Heart left ventricle (tissue), 16 donors: ENCODE data around the gene DHRS3. TPM values are rescaled to one million over a fixed set of nuclear protein-coding genes. Genes with fewer than 3 reads are reported as not detected.

ENCODE experiments used
- ATAC-seq, 4 donors: fragments of 200-7000 bp; cut with Tn5 transposase; one replicate each; pipeline ENCODE4 v1.9.1; 2020 to 2022; ENCODE audit warnings: moderate library complexity in 4 of 4, mild to moderate bottlenecking in 3 of 4, moderate number of reproducible peaks in 1 of 4
- DNase-seq, 5 donors: peaks; one replicate each; pipeline ENCODE4 v3.0.0-alpha.2; 2020
- H3K27ac ChIP-seq, 12 donors: fragments of 200-600 bp; sonication (generic) in 4 of 12; one replicate each; pipeline versions ENCODE4 v1.5.0 to v1.8.0; 2016 to 2022; ENCODE audit warnings: mild to moderate bottlenecking in 2 of 12
- H3K27me3 ChIP-seq, 9 donors: fragments of 200-600 bp; sonication (generic) in 2 of 9; one replicate each; pipeline versions ENCODE4 v1.5.1 to v1.8.0; 2016 to 2022; ENCODE audit warnings: mild to moderate bottlenecking in 3 of 9
- H3K36me3 ChIP-seq, 9 donors: fragments of 200-600 bp; sonication (generic) in 2 of 9; one replicate each; pipeline versions ENCODE4 v1.5.0 to v1.8.0; 2018 to 2022; ENCODE audit warnings: mild to moderate bottlenecking in 2 of 9
- H3K4me1 ChIP-seq, 12 donors: fragments of 200-600 bp; sonication (generic) in 4 of 12; one replicate each; pipeline versions ENCODE4 v1.5.0 to v1.8.0; 2016 to 2022; ENCODE audit warnings: mild to moderate bottlenecking in 3 of 12
- H3K4me3 ChIP-seq, 12 donors: fragments of 200-600 bp; sonication (generic) in 4 of 12; one replicate each; pipeline versions ENCODE4 v1.5.0 to v1.8.0; 2017 to 2022; ENCODE audit warnings: mild to moderate bottlenecking in 9 of 12, moderate library complexity in 4 of 12
- H3K9me3 ChIP-seq, 12 donors: fragments of 200-600 bp; sonication (generic) in 4 of 12; one replicate each; pipeline versions ENCODE4 v1.5.0 to v1.8.0; 2016 to 2022; ENCODE audit warnings: mild to moderate bottlenecking in 1 of 12
- POLR2A ChIP-seq, 2 donors: fragments of 450-650 bp; IDR thresholded peaks; one replicate each; pipeline ENCODE4 v1.6.1; 2017; ENCODE audit warnings: antibody characterized with exemption in 2 of 2, mild to moderate bottlenecking in 2 of 2, moderate library complexity in 2 of 2
- WGBS, 4 donors: extraction: QIAGEN DNeasy Blood & Tissue Kit in 2 of 4; methylation state at CpG; one replicate each; pipeline versions ENCODE4 v1.1.5 to v1.1.7; 2013 to 2018; 5-methylcytosine and 5-hydroxymethylcytosine counted together
- intact Hi-C, 10 donors: fragments of 100-400 bp; cut with DNase I; formaldehyde crosslinking; loops; one replicate each; pipeline versions ENCODE4 v1.11.1 to v1.14.2; 2022
- polyA plus RNA-seq, 2 donors: library from polyadenylated mRNA; stranded (reverse); fragments of 200-250 nt; gene quantifications; one replicate each; pipeline ENCODE4 v1.2.3, GENCODE V29; 2013
- total RNA-seq, 9 donors: library from RNA; depleted of rRNA in 2 of 9; stranded (reverse); fragments of >200 nt in 2 of 9; fragmentation: NEBNext Ultra II Directional in 3 of 9; extraction: Animal tissue kit (Norgen Biotek cat#: 25700) in 3 of 9; gene quantifications; one replicate each; pipeline versions ENCODE4 v1.1.0 to v1.2.4, GENCODE V29; 2016 to 2023
- TF ChIP-seq, protein P1 (sequence below), 12 donors: fragments of 200-600 bp; sonication (generic) in 4 of 12; IDR thresholded peaks; one replicate each; pipeline versions ENCODE4 v1.5.0 to v1.8.0; 2018 to 2022; ENCODE audit warnings: antibody characterized with exemption in 12 of 12, mild to moderate bottlenecking in 5 of 12
- donor health status: ischemic (EF 13 %, LVEDD 7.1; RV severe dilation, severe dysfunction).
- donor health status: healthy with polysubstance abuse.
- donor health status: DM: no; HTN: yes; CAD: no.
- donor health status: DM: no; HTN: no; CAD: no.
- donor health status: ischemic (EF 25% LVEDD 6.9; RV normal size, moderate dysfunction).
- donor health status: ischemic (EF 25% LVEDD 5.7; RV mildly dilated, moderate dysfunction).
- donor health status: healthy.
- donor health status: DM: yes; HTN: yes; CAD: no.
- donor health status: ischemic (EF 35%, LVEDD 5.7; RV mildly dilated, moderate dysfunction).
- donor health status: nonischemic (EF 11% LVEDD 7.7; RV severe dilation, severe dysfunction).
- donor health status: DM: yes; HTN: yes; CAD: no.
- donor health status: PGD.
- donor health status: ischemic (EF 29% LVEDD 5.4; RV normal size, mild dysfunction).
- donor health status: nonischemic (EF 23%, LVEDD 6.1; RV moderate dilation, normal function).

The DHRS3 gene
- total and polyA plus RNA-seq, 11 donors: 28.6 to 102 (median 59.9) TPM

DNA sequence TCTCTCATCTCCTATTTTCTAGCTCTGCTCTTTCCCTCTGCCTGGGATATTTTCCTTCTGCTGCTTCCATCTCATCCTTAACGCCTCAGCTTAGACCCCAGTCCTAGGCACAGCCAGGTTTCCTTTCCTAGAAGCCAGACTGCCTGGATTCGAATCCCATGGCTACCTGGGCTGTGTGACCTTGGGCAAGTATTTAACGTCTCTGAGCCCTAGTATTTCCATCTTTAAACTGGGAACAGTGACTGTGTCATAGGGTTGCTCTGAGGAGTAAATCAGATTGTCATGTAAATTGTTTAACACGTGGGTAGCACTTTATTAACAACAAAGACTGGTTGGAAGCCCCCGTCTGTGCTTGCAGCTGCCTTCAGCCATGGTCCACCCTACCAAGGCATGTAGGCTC, 18.4 kb downstream of the DHRS3 start:
- Histone ChIP-seq H3K9me3 (no peaks in the 10 kb centered on the region), H3K4me1 (peaks cover 27 to 100% (median 95%) of the 10 kb centered on the region in 12 donors), H3K36me3 (no peaks in the 10 kb centered on the region), H3K27me3 (no peaks in the 10 kb centered on the region), H3K4me3 (no peak overlapping the region), H3K27ac (peak overlapping the region; percentile 29 to 99 (median 86))
- DNase-seq (no peak), ATAC-seq (no peak)
- TF ChIP-seq, protein P1, sequence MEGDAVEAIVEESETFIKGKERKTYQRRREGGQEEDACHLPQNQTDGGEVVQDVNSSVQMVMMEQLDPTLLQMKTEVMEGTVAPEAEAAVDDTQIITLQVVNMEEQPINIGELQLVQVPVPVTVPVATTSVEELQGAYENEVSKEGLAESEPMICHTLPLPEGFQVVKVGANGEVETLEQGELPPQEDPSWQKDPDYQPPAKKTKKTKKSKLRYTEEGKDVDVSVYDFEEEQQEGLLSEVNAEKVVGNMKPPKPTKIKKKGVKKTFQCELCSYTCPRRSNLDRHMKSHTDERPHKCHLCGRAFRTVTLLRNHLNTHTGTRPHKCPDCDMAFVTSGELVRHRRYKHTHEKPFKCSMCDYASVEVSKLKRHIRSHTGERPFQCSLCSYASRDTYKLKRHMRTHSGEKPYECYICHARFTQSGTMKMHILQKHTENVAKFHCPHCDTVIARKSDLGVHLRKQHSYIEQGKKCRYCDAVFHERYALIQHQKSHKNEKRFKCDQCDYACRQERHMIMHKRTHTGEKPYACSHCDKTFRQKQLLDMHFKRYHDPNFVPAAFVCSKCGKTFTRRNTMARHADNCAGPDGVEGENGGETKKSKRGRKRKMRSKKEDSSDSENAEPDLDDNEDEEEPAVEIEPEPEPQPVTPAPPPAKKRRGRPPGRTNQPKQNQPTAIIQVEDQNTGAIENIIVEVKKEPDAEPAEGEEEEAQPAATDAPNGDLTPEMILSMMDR (IDR thresholded peaks at IDR 0.05): no peak
- TF ChIP-seq POLR2A (IDR thresholded peaks at IDR 0.05): no peak
- 80 to 83% (median 81%) methylated on average over 5 of the region's 5 CpGs for WGBS, 4 donors
- intact Hi-C loops: loop anchor here in 5 of 10 donors (2.0 to 10.0 kb wide), 5 partner anchors 15 to 125 kb away; no protein-coding TSS in a partner anchor

DNA sequence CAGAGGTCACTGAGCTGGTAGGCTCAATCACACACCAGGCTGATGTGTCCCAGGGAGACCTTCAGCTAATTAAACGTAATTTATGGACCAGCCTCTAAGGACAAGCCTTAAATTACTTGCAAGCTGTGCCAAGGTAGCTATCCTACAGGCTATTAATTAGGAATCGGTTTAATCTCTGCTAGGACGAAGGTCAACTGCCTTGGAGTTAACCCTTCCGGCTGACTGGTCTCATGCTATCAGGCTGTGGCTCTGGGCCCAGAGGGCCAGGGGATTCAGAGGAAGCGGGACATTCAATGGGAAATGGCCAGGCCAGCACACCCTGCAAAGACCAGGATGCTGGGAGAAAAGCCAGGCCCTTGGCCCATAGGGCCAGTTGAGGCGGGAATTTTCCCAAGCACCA, 19.0 kb downstream of the DHRS3 start:
- Histone ChIP-seq H3K9me3 (no peaks in the 10 kb centered on the region), H3K27ac (peak overlapping the region; percentile 29 to 99 (median 86)), H3K36me3 (no peaks in the 10 kb centered on the region), H3K27me3 (no peaks in the 10 kb centered on the region), H3K4me3 (no peak overlapping the region), H3K4me1 (peaks cover 26 to 100% (median 94%) of the 10 kb centered on the region in 12 donors)
- TF ChIP-seq POLR2A (IDR thresholded peaks at IDR 0.05): no peak
- TF ChIP-seq, protein P1 (IDR thresholded peaks at IDR 0.05): no peak
- 42 to 54% (median 51%) methylated on average over 6 of the region's 6 CpGs for WGBS, 4 donors
- ATAC-seq (no peak), DNase-seq (no peak)
- intact Hi-C loops: loop anchor here in 4 of 10 donors (5.0 to 10.0 kb wide), 2 partner anchors 42 to 124 kb away; no protein-coding TSS in a partner anchor

GRCh38 chr1:12597792-12598191, 20.2 kb downstream of the DHRS3 start:
- 40 to 57% (median 45%) methylated on average over 10 of the region's 10 CpGs for WGBS, 4 donors
- Histone ChIP-seq H3K4me3 (no peak overlapping the region), H3K4me1 (peaks cover 16 to 100% (median 91%) of the 10 kb centered on the region in 12 donors), H3K9me3 (no peaks in the 10 kb centered on the region), H3K36me3 (no peaks in the 10 kb centered on the region), H3K27ac (peak overlapping the region in 11 of 12 donors; percentile 85 to 99 (median 90)), H3K27me3 (no peaks in the 10 kb centered on the region)
- TF ChIP-seq, protein P1 (IDR thresholded peaks at IDR 0.05): no peak
- no peak for TF ChIP-seq POLR2A (IDR thresholded peaks at IDR 0.05)
- ATAC-seq (peak; percentile 7 to 61 (median 16)), DNase-seq (peak; percentile 62 to 82 (median 81))
- intact Hi-C loops: loop anchor here in 4 of 10 donors (5.0 to 10.0 kb wide), 2 partner anchors 40 to 123 kb away; no protein-coding TSS in a partner anchor

GRCh38 chr1:12596007-12596821, 21.8 kb downstream of the DHRS3 start:
- peak overlapping the region in 11 of 12 donors; percentile 14 to 56 (median 42) for H3K4me3 ChIP-seq
- peak; percentile 31 to 76 (median 73) for ATAC-seq

More at GRCh38 chr1:12596007-12596821, 21.8 kb downstream of the DHRS3 start:
- intact Hi-C loops: loop anchor here in 5 of 10 donors (1.0 to 10.0 kb wide), 3 partner anchors 20 to 121 kb away; no protein-coding TSS in a partner anchor
- peaks cover 14 to 100% (median 89%) of the 10 kb centered on the region in 12 donors for H3K4me1 ChIP-seq
- H3K27me3 ChIP-seq: no peaks in the 10 kb centered on the region
- H3K36me3 ChIP-seq: no peaks in the 10 kb centered on the region
- peak overlapping the region; percentile 84 to 99 (median 90) for H3K27ac ChIP-seq
- 7 to 30% (median 10%) methylated on average over 15 to 39 of the region's 39 CpGs for WGBS, 4 donors
- DNase-seq: peak; percentile 82 to 95 (median 92)
- H3K9me3 ChIP-seq: no peaks in the 10 kb centered on the region
- TF ChIP-seq, protein P1 (IDR thresholded peaks at IDR 0.05): no peak
- TF ChIP-seq POLR2A (IDR thresholded peaks at IDR 0.05): peak in 1 of 2 donors; percentile 17
